Transverse colon (tissue), 4 donors: ENCODE results near the gene DENND1A.

ENCODE experiments used
- POLR2AphosphoS5 ChIP-seq, 3 donors: sonication (generic); formaldehyde crosslinking; IDR thresholded peaks; one replicate each; pipeline ENCODE4 v1.6.1; 2016; ENCODE audit warnings: antibody characterized with exemption in 3 of 3
- TF ChIP-seq, protein P1 (sequence below), 5 experiments: fragments of 200-600 bp in 3 of 5; fragments of 450-650 bp in 2 of 5; sonication (generic) in 3 of 5; IDR thresholded peaks; 1 replicate in 2 of 5; 2 replicates in 3 of 5; pipeline ENCODE4 v1.5.1; 2016 to 2017; ENCODE audit warnings: antibody characterized with exemption in 5 of 5, inconsistent platforms in 3 of 5, mild to moderate bottlenecking in 2 of 5, moderate library complexity in 1 of 5

DNA sequence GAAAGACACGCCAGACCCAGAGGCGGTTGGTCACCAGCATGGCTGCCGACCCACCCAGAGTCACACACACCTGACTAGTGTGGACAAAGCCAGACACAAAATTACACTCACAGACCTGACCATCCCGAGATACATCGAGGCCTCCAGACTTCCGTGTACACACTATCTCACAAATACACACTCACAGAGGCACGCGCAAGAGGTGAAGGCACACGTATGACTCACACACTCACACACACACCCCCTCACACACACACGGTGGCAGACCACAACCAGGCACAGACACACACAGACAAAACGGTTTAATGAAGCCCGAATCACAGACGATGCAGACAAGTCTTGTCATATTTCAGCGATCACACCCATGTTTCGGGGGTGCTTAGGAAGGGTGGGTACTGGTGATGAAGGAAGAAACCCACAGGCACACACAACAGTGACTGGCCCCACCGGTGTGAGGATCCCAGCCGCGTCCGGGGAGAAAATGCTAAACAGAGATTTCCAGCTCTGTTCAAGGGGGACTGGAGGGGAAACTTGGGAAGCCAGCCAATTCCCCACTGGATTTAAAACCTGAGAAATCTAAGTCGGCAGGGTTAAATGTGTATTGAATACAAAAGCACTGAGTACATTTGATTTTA, 522.6 kb downstream of the DENND1A start:
- TF ChIP-seq, protein P1, sequence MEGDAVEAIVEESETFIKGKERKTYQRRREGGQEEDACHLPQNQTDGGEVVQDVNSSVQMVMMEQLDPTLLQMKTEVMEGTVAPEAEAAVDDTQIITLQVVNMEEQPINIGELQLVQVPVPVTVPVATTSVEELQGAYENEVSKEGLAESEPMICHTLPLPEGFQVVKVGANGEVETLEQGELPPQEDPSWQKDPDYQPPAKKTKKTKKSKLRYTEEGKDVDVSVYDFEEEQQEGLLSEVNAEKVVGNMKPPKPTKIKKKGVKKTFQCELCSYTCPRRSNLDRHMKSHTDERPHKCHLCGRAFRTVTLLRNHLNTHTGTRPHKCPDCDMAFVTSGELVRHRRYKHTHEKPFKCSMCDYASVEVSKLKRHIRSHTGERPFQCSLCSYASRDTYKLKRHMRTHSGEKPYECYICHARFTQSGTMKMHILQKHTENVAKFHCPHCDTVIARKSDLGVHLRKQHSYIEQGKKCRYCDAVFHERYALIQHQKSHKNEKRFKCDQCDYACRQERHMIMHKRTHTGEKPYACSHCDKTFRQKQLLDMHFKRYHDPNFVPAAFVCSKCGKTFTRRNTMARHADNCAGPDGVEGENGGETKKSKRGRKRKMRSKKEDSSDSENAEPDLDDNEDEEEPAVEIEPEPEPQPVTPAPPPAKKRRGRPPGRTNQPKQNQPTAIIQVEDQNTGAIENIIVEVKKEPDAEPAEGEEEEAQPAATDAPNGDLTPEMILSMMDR (IDR thresholded peaks at IDR 0.05): no peak
- no peak for TF ChIP-seq POLR2AphosphoS5 (IDR thresholded peaks at IDR 0.05)
